Measurements from ENCODE around the gene CFAP77.

The CFAP77 gene

GRCh38 chr9:132578367-132578932 lies 168.4 kb downstream of the CFAP77 start:
- no peak for DNase-seq (ENCODE audit: low read depth in 1 of 2, low spot score in 1 of 2)

DNA sequence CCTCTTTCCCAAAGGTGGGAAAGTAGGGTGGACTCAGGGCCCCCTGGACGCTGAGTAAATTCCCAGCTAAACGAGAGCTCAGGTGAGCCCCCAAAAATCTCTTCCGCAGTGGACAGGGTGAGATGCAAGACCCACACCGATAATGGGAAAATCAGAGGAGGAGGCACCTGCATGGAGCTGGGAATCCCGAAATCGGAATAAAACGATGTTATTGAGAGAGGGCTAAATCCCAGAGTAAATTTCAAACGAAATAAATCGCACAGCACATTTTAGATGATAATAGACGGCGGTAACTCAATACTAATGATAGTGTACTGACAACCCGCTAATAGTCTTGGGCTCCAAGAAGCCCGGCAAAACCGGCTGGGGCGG lies 169.4 kb downstream of the CFAP77 start:
- DNase-seq (ENCODE audit: low read depth in 1 of 2, low spot score in 1 of 2), result no peak

- DNase-seq (ENCODE audit: low read depth in 1 of 2, low spot score in 1 of 2), result no peak
Measured at GRCh38 chr9:132582276-132582785, 172.3 kb downstream of the CFAP77 start, which contains the start of gene BARHL1. BARHL1 (plus strand) TSS chr9:132582606; CDS start chr9:132582798, 192 bp downstream.

GRCh38 chr9:132582786-132583583 lies 173.0 kb downstream of the CFAP77 start:
- DNase-seq (ENCODE audit: low read depth in 1 of 2, low spot score in 1 of 2), result no peak

DNA sequence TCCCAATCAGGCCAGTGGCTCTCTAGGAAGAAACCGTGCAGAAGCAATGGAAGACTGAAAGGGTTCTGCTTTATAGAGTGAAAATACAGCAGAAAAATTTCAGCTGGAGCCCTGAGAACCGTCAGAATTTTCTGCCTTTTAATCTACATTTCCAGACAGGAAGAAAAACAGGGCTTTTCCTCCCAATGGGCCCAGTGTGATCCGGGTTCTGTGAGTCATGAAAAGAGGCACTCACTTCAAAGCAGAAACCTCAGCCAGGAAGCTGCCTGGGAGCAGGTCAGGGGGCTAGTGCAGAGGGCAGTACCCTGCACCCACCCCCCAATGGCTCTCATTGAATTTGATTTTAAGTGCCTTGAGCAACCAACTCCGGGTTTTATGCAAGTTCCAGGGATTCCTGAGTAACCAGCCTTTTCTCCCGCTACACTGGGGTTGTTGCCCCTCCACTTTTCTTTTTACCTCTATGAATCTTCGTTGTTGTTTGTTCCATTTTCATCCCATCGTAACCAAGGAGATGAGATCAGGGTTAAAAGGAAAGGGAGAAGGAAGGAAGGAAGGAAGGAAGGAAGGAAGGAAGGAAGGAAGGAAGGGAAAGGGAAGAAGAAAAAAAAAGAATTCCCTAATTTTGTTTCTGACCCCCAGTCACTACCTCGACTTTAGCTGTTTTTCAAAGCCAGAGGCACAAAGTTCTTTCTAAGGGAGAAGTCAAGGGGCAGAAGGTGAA lies 173.7 kb downstream of the CFAP77 start:
- no peak for DNase-seq (ENCODE audit: low read depth in 1 of 2, low spot score in 1 of 2)

DNA sequence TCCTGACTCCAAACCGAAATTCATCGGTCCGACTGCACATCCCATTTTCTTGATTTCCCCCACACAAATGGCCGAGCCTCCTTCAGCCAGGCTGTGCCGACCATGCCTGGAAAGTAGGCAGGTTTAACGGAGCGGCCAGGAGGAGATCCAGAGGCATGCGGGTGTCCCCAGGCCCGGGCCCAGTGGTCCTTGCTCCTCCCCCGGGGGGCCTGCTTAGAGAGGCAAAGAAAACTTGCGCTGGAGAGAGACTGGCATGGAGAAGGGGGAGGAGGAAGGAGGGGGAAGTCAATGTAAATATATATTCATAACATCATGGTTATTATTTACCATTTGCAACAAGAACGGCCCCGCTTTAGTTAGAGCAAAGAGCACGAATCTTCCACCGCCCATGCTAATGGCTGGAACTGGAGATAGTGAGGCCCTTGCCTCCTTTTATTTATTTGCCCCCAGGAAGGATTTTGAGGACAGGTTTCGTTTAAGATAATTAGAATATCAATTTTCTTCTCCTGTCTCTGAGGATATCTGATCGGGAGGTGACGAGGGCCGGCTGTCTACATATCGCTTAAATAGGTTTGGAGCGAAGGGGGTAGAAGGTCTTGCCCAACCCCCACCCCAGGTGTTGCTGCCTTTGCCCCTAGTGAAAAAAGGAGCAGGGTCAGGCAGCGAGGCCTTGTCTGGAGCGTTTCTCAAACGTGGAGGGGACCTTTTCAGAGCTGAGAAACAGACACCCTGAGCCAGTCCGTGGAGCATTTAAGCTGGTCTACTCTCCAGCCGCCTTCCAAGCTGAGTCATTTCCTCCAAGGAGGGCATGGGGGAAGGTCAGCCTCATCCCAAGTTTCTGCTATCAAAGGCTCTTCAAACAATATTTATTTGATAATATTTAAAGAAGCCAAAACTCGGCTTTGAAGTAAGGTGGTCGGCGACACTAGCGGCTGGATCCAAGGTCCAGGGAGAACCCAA lies 174.9 kb downstream of the CFAP77 start:
- DNase-seq (ENCODE audit: low read depth in 1 of 2, low spot score in 1 of 2), result no peak

DNA sequence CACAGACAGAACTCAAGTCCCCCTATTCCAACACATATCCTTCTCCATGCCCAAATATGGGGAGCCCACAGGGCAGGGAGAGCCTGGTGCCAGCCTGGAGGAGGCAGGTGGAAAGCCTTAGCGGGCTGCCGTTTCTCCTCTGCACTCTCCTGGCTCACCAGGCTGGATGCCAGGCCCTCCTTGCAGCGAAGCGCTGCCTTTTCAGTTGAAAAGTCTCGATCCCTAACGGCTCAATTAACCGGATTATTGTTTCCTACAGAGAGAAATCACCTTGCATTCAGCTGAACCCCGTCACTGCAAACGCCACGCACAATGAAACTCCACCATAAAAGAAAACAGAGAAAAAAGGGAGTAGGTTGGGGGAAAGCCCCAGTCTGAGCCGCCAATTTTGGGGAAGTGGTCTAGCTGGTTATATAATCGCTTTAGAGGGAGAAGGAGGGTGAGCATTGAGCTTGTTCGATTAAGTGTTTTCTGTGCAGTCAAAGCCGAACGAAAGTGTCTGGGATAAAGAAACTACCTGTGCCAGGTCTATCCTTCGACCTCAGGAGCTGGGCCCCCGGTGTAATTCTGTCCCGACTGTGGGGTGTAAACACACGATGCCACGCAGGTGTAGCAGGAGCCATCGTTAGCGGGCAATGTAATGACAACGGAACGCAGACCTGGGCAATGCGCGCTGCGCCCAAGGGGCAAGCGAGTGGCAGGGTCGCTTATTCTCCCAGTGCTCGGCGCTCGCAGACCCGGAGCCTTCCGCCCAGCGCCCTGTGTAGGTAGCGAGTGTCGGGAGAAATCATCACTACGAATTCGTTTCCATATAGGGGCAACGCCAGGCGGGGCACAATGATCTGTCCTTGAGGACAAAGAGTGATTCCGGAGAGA lies 176.2 kb downstream of the CFAP77 start:
- DNase-seq (ENCODE audit: low read depth in 1 of 2, low spot score in 1 of 2), result no peak

- DNase-seq (ENCODE audit: low read depth in 1 of 2, low spot score in 1 of 2), result no peak
Measured at GRCh38 chr9:132586830-132587591, 177.0 kb downstream of the CFAP77 start.

DNA sequence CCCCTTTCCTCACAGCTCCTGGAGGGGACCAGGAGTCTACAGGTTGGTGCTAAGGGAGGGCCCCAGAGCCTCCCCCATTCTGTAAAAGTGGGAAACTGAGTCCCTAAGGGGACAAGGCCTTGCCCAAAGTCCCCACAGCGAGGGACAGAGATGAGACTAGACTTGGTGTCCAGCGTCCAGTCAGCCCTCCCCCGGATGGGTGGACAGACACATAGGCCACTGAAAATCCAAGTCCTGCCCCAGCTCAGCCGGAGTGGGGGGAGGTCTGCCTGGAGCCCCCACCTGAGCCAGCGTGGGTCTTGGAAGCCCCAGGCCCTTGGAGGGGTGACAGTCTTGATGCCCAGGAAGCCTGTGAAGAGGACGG lies 177.6 kb downstream of the CFAP77 start:
- DNase-seq (ENCODE audit: low read depth in 1 of 2, low spot score in 1 of 2), result no peak

DNA sequence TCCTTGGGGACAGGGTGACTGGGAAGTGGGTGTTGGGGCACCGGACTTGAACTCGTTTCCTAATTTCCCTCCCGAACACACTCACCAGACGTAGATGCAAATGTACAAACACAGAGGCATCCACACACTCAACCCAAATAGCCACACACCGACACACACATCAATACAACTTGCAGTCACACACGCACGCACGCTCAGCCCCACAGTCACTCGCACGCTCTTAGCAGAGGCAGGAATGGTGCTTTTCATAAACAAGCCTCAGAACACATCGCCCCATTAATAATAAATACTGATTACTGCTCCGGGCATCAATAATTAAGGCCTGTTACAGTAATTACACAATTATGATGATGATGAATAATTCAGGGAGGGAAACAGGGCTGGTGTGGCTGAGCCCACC lies 178.1 kb downstream of the CFAP77 start:
- no peak for DNase-seq (ENCODE audit: low read depth in 1 of 2, low spot score in 1 of 2)

DNA sequence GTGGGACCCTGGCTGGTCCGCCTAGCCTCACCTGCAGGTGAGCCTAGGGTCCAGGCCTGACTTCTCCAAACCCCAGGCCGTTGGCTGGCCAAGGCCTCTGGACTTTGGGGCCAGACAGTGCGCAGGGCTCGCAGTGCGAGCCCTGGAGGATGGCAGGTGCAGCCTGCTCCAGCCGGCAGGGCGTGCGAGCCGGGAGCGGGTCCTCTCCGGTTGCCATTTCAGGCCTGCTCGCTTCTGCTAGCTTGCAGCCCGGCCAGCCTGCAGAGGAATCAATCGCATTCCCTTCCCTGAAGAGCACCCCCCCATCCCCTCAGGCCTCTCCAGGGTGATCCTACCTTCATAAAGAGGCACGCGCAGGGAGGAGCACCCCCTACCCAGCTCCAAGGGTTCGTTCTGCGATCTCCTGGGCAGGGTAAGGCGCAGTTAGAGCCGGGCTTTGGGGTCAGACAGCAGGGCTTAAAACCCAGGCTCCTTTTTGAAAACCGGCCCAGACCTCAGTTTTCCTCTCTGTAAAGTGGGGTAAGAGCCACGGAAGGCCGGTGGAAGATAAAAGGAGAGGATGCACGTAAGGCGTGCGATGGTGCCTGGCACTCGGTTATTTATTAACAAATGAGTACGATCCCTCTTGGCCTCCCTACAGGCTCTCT lies 178.6 kb downstream of the CFAP77 start:
- no peak for DNase-seq (ENCODE audit: low read depth in 1 of 2, low spot score in 1 of 2)

- no peak for DNase-seq (ENCODE audit: low read depth in 1 of 2, low spot score in 1 of 2)
Measured at GRCh38 chr9:132589148-132590036, 179.4 kb downstream of the CFAP77 start.

- DNase-seq (ENCODE audit: low read depth in 1 of 2, low spot score in 1 of 2), result no peak
Measured at GRCh38 chr9:132590037-132590317, 180.0 kb downstream of the CFAP77 start.

DNA sequence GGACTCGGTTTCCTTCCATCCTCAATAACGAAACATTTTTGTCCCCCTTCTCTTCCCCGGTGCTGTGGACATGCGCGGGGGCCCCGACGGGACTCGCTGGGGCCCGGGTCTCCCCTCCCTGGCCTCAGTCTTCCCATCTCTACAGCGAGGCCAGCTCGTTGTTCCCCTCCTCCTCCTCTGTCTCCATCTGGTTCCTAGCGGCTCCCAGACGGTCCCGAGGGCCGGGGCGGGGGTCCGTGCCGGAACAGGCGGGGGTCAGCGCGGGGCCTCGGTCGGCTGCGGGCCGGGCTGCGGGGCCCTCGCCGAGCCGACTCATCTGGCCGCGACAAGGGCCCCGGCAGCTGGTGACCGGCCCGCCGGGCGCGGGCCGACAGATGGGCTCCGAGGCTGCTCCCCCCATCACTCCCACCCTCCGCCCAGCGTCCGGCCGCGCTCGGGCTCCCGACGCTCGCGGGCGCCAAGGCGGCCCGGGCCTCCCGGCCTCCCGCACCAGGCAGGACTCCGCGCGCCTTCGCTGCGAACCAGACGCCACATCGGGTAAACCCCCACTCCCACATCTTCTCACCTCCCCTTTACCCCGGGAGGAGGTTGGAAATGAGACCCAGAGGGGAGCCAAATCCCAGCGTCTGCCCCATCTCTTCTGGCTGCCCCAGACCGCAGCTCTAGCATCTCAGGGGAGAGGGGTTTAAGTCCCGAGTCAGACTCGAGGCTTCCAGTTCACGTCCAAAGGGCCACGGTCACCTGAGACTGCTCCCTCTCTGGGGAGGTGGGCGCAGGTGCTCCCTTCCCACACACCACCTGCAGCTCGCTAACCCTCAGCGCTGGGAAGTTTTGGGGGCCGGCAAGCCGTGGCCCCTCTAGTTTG lies 180.5 kb downstream of the CFAP77 start:
- no peak for DNase-seq (ENCODE audit: low read depth in 1 of 2, low spot score in 1 of 2)

DNA sequence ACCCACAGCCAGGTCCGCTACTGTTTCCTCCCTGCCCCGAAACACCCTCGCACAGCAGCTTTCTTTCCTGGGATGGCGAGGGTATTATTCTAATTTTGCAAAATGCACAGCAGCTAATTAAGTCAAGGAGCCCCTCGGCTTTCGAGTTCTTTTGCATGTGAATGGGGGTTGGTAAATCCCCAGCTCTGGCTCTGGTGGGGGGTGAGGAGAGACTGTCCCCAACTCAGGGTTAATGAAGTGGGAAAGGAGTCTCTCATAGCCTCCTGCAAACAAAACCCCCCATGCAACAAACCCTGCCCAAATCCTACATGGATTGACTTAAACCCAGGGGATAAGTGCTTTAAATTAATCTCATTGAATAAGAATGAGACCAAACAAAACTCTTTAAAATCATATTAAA lies 181.2 kb downstream of the CFAP77 start:
- no peak for DNase-seq (ENCODE audit: low read depth in 1 of 2, low spot score in 1 of 2)

- no peak for DNase-seq (ENCODE audit: low read depth in 1 of 2, low spot score in 1 of 2)
Measured at GRCh38 chr9:132591751-132592314, 181.8 kb downstream of the CFAP77 start.

GRCh38 chr9:132592451-132592850 lies 182.4 kb downstream of the CFAP77 start:
- no peak for DNase-seq (ENCODE audit: low read depth in 1 of 2, low spot score in 1 of 2)
